ENCODE data around the gene KRTAP4-5. TPM values are rescaled to one million over a fixed set of nuclear protein-coding genes. Genes with fewer than 3 reads are reported as not detected.
"Not testable (repeated sequence)": the region's sequence is repeated elsewhere in the genome, so short reads cannot be mapped to it uniquely, and the experiment has no call there.

Gene KRTAP4-5
- total RNA-seq, 5 donors from 2014 or later (not counting 1 experiment from before 2014, with no cell fraction given), result not detected

DNA sequence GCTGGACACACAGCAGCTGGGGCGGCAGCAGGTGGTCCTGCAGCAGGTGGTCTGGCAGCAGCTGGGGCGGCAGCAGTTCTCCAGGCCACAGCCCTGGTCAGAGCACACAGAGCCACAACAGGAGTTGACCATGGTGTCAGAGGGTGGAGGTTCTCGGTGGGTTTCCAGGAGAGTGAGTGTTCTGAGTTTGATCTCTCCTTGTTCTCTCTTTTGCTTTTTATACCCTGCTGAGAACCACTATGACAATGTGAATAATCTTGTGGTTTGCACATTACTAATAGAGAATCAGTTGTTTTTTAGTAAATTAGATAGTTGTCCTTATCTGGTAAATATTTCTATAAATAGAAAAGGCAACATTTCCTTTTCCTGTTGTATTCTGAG lies 25.6 kb downstream of the KRTAP4-5 start, which contains the start of gene KRTAP4-12:
KRTAP4-12 (minus strand) TSS at position 192 of the 381 bp plus-strand sequence; CDS start at position 132, 60 bp downstream.
- POLR2A ChIA-PET; H3K27me3 ChIP-seq (replicated peaks in 1 of 2; ENCODE audit: control insufficient read depth in 2 of 2, extremely low read depth in 1 of 2, insufficient read depth in 2 of 2, low read length in 1 of 2); DNase-seq; H3K4me3 ChIP-seq (ENCODE audit: control insufficient read depth in 1 of 2, extremely low read depth in 1 of 2, low read length in 1 of 2); H3K36me3 ChIP-seq (ENCODE audit: control insufficient read depth in 2 of 2, extremely low read depth in 1 of 2, insufficient read depth in 1 of 2, low read length in 1 of 2); H3K9me3 ChIP-seq; H3K36me3 Mint-ChIP-seq; H3K9me3 Mint-ChIP-seq; H3K27me3 Mint-ChIP-seq; H3K27ac ChIP-seq (ENCODE audit: low read length); ATAC-seq (replicated peaks in 1 of 4): not testable (repeated sequence)
- Mint-ChIP-seq H3K4me1 (peaks cover 45 to 66% (median 63%) of the 10 kb centered on the region in 3 donors), H3K27ac (peak within 1 kb of the TSS in 1 of 2 donors; percentile 78), H3K4me3 (peak within 1 kb of the TSS in 2 of 3 donors; percentile 21 to 76)
- peaks cover 20 to 24% of the 10 kb centered on the region in 2 experiments for H3K4me1 ChIP-seq (ENCODE audit: control insufficient read depth in 1 of 2, extremely low read depth in 1 of 2, insufficient read depth in 2 of 2, low read length in 2 of 2)
- CTCF ChIA-PET, result interaction anchor here in 1 of 2 donors (1.1 kb wide), 1 partner anchor 10 kb away, joined by 3 read pairs; no protein-coding TSS in a partner anchor
- WGBS (ENCODE audit: insufficient coverage), result 96% methylated on average over 2 of the region's 3 CpGs

DNA sequence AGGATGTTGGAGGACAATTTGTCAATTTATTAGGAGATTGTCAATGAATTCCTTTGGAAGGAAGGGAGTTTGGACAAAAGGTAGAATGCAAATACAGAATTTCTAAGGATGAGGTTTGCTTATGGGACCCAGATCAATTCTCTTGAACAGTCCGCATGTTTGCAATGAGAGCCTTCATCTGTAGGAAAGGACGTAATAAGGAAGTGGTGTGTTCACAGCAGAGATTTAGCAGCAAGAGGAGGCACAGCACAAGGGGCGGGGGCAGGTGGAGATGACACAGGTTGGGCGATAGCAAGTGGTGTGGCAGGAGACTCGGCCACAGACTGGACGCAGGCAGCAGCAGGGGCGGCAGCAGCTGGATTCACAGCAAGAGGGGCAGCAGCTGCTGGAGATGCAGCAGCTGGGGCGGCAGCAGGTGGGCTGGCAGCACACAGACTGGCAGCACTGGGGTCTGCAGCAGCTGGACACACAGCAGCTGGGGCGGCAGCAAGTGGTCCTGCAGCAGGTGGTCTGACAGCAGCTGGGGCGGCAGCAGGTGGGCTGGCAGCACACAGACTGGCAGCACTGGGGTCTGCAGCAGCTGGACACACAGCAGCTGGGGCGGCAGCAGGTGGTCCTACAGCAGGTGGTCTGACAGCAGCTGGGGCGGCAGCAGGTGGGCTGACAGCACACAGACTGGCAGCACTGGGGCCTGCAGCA lies 26.2 kb downstream of the KRTAP4-5 start:
- peaks cover 20 to 24% of the 10 kb centered on the region in 2 experiments for H3K4me1 ChIP-seq (ENCODE audit: control insufficient read depth in 1 of 2, extremely low read depth in 1 of 2, insufficient read depth in 2 of 2, low read length in 2 of 2)
- H3K27me3 Mint-ChIP-seq; H3K27me3 ChIP-seq (replicated peaks in 1 of 2; ENCODE audit: control insufficient read depth in 2 of 2, extremely low read depth in 1 of 2, insufficient read depth in 2 of 2, low read length in 1 of 2); H3K4me3 ChIP-seq (ENCODE audit: control insufficient read depth in 1 of 2, extremely low read depth in 1 of 2, low read length in 1 of 2); CTCF ChIA-PET; H3K36me3 Mint-ChIP-seq; H3K36me3 ChIP-seq (ENCODE audit: control insufficient read depth in 2 of 2, extremely low read depth in 1 of 2, insufficient read depth in 1 of 2, low read length in 1 of 2); H3K9me3 ChIP-seq; POLR2A ChIA-PET; H3K9me3 Mint-ChIP-seq; H3K27ac ChIP-seq (ENCODE audit: low read length): not testable (repeated sequence)
- Mint-ChIP-seq H3K4me1 (peaks cover 47 to 62% (median 60%) of the 10 kb centered on the region in 3 donors), H3K4me3 (peak overlapping the region in 2 of 3 donors; percentile 21 to 76), H3K27ac (peak overlapping the region in 1 of 2 donors; percentile 78)
- DNase-seq (peak in 2 of 35 experiments; percentile 11 to 24), ATAC-seq (replicated peaks in 1 of 4) (peak in 1 of 4 experiments; percentile 58)
- 62% methylated on average over 12 of the region's 12 CpGs for WGBS (ENCODE audit: insufficient coverage)

DNA sequence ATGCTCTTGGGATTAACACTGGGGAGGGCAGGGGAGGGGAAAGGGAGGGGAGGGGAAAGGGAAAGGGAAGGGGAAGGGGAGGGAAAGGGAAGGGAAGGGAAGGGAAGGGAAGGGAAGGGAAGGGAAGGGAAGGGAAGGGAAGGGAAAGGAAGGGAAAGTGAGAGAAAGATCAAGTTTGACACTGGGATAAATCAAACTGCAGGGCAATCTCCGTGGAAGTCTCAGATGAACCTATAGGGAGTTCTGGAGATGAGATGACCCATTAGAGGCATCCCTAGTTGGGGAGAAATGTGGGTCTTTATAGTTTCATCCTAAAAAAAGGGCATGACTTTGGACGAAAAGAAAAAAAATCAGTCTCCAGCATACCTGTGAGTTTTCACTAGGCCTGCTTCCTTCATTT lies 27.9 kb downstream of the KRTAP4-5 start:
- Mint-ChIP-seq H3K4me3 (no peak overlapping the region), H3K27me3 (peaks cover 0 to 4% of the 10 kb centered on the region in 2 donors), H3K36me3 (no peaks in the 10 kb centered on the region), H3K27ac (no peak overlapping the region), H3K9me3 (peaks cover 0 to 3% (median 0%) of the 10 kb centered on the region in 3 donors), H3K4me1 (peaks cover 47 to 68% (median 65%) of the 10 kb centered on the region in 3 donors)
- ATAC-seq (replicated peaks in 1 of 4), result no peak
- Histone ChIP-seq H3K4me3 (ENCODE audit: control insufficient read depth in 1 of 2, extremely low read depth in 1 of 2, low read length in 1 of 2) (no peak overlapping the region), H3K27ac (ENCODE audit: low read length) (no peak overlapping the region), H3K36me3 (ENCODE audit: control insufficient read depth in 2 of 2, extremely low read depth in 1 of 2, insufficient read depth in 1 of 2, low read length in 1 of 2) (no peaks in the 10 kb centered on the region), H3K4me1 (ENCODE audit: control insufficient read depth in 1 of 2, extremely low read depth in 1 of 2, insufficient read depth in 2 of 2, low read length in 2 of 2) (peaks cover 20 to 24% of the 10 kb centered on the region in 2 experiments), H3K9me3 (no peaks in the 10 kb centered on the region), H3K27me3 (replicated peaks in 1 of 2; ENCODE audit: control insufficient read depth in 2 of 2, extremely low read depth in 1 of 2, insufficient read depth in 2 of 2, low read length in 1 of 2) (no peaks in the 10 kb centered on the region)
- POLR2A ChIA-PET, result no interaction called here
- no peak for DNase-seq
- CTCF ChIA-PET, result no interaction called here
- 83% methylated on average over 1 of the region's 2 CpGs for WGBS (ENCODE audit: insufficient coverage)

DNA sequence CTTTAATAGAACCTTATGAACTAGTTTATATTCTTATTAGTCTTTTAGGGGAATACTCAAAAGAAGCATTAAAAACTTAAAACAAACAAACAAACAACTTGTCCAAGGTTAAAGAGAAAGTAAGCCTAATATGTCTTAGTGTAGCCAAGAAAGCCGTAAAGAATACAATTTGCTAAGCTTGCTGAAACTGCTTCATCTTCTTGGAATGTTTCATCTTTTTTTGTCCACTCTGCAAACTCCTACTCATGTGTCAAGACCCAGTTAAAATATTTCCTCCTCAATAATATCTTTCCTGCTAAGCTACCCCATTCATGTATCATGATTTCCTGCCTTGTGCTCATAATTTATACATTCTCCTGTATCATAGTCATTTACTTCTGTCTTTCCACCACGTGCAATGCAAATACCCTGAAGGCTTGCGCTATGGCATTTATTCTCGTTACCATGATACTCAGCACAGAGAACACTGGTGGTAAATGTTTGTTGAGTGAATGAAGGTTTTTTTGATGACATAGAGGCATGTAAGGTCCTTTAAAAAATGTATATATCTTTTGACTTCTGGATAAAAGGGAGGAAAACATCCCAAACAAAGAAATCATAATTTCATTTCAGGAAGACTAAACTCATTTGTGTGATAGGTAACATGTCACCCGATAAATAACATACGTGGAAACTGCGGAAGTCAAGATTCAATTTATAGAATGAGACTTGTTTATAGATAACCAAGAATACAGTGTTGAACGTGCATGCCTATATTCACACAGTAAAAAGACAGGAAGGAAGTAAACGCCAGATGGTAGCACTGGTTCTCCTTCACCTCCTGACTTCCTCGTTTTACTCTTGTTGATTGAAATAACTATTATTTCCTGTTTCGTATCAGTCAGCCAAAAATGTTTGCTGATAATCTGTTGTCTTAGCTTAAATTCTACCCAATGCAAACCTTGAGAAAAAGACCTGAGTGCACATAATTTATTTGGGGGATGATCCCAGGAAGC lies 29.6 kb downstream of the KRTAP4-5 start:
- H3K9me3 ChIP-seq; POLR2A ChIA-PET; H3K36me3 Mint-ChIP-seq; H3K9me3 Mint-ChIP-seq; H3K4me3 ChIP-seq (ENCODE audit: control insufficient read depth in 1 of 2, extremely low read depth in 1 of 2, low read length in 1 of 2); H3K36me3 ChIP-seq (ENCODE audit: control insufficient read depth in 2 of 2, extremely low read depth in 1 of 2, insufficient read depth in 1 of 2, low read length in 1 of 2); H3K27me3 Mint-ChIP-seq; H3K27me3 ChIP-seq (replicated peaks in 1 of 2; ENCODE audit: control insufficient read depth in 2 of 2, extremely low read depth in 1 of 2, insufficient read depth in 2 of 2, low read length in 1 of 2); CTCF ChIA-PET: not testable (repeated sequence)
- peaks cover 14% of the 10 kb centered on the region in 2 experiments for H3K4me1 ChIP-seq (ENCODE audit: control insufficient read depth in 1 of 2, extremely low read depth in 1 of 2, insufficient read depth in 2 of 2, low read length in 2 of 2)
- H3K27ac Mint-ChIP-seq, result peak overlapping the region; percentile 4 to 88
- peak overlapping the region; percentile 36 for H3K27ac ChIP-seq (ENCODE audit: low read length)
- H3K4me3 Mint-ChIP-seq, result peak overlapping the region; percentile 19 to 57 (median 45)
- no CpG with 5 or more reads among the region's 11 CpGs for WGBS (ENCODE audit: insufficient coverage)
- ATAC-seq (replicated peaks in 1 of 4) (peak; percentile 69 to 93 (median 88)), DNase-seq (peak in 2 of 35 experiments; percentile 7 to 33)
- peaks cover 34 to 57% (median 52%) of the 10 kb centered on the region in 3 donors for H3K4me1 Mint-ChIP-seq

DNA sequence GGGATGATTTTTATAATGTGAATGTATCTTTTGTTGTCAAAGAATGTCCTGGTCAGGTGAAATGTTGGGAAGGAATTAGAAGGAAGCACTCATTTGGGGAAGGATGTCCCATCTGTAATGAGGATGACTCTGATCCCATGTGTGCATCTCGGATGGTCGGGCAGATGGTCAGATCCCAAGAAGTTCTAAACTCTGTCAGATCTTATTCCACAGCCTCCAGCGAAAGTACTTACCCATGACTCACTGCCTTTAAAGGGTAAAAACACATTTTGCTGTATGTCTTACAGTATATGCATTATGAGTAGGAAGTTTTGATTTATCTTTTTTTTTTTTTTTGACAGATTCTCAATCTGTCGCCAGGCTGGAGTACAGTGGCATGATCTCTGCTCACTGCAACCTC lies 30.9 kb downstream of the KRTAP4-5 start:
- H3K27me3 ChIP-seq (replicated peaks in 1 of 2; ENCODE audit: control insufficient read depth in 2 of 2, extremely low read depth in 1 of 2, insufficient read depth in 2 of 2, low read length in 1 of 2), result peaks cover 0 to 7% of the 10 kb centered on the region in 2 experiments
- H3K36me3 ChIP-seq (ENCODE audit: control insufficient read depth in 2 of 2, extremely low read depth in 1 of 2, insufficient read depth in 1 of 2, low read length in 1 of 2), result no peaks in the 10 kb centered on the region
- H3K9me3 ChIP-seq, result no peaks in the 10 kb centered on the region
- H3K9me3 Mint-ChIP-seq, result peaks cover 0 to 3% (median 0%) of the 10 kb centered on the region in 3 donors
- no peak overlapping the region for H3K27ac ChIP-seq (ENCODE audit: low read length)
- no peak overlapping the region for H3K27ac Mint-ChIP-seq
- H3K4me1 Mint-ChIP-seq, result peaks cover 24 to 46% (median 40%) of the 10 kb centered on the region in 3 donors
- no peak overlapping the region for H3K4me3 ChIP-seq (ENCODE audit: control insufficient read depth in 1 of 2, extremely low read depth in 1 of 2, low read length in 1 of 2)
- WGBS (ENCODE audit: insufficient coverage), result no CpG with 5 or more reads among the region's 4 CpGs
- POLR2A ChIA-PET, result no interaction called here
- peaks cover 7 to 11% of the 10 kb centered on the region in 2 experiments for H3K4me1 ChIP-seq (ENCODE audit: control insufficient read depth in 1 of 2, extremely low read depth in 1 of 2, insufficient read depth in 2 of 2, low read length in 2 of 2)
- CTCF ChIA-PET, result no interaction called here
- peaks cover 6 to 7% of the 10 kb centered on the region in 2 donors for H3K27me3 Mint-ChIP-seq
- H3K36me3 Mint-ChIP-seq, result no peaks in the 10 kb centered on the region
- DNase-seq (no peak), ATAC-seq (replicated peaks in 1 of 4) (no peak)
- H3K4me3 Mint-ChIP-seq, result no peak overlapping the region

DNA sequence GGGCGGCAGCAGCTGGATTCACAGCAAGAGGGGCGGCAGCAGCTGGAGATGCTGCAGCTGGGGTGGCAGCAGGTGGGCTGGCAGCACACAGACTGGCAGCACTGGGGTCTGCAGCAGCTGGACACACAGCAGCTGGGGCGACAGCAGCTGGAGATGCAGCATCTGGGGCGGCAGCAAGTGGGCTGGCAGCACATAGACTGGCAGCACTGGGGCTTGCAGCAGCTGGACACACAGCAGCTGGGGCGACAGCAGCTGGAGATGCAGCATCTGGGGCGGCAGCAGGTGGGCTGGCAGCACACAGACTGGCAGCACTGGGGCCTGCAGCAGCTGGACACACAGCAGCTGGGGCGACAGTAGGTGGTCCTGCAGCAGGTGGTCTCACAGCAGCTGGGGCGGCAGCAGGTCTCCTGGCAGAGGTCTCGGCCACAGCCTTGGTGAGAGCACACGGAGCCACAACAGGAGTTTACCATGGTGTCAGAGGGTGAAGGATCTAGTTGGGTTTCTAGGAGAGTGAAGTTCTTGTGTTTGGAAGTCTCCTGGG lies 31.7 kb downstream of the KRTAP4-5 start, which contains the start of gene KRTAP4-11:
KRTAP4-11 (minus strand) TSS at position 528 of the 541 bp plus-strand sequence; CDS start at position 470, 58 bp downstream.
- POLR2A ChIA-PET; CTCF ChIA-PET; H3K4me1 ChIP-seq (ENCODE audit: control insufficient read depth in 1 of 2, extremely low read depth in 1 of 2, insufficient read depth in 2 of 2, low read length in 2 of 2); H3K36me3 Mint-ChIP-seq; H3K9me3 ChIP-seq; ATAC-seq (replicated peaks in 1 of 4); H3K36me3 ChIP-seq (ENCODE audit: control insufficient read depth in 2 of 2, extremely low read depth in 1 of 2, insufficient read depth in 1 of 2, low read length in 1 of 2); H3K27me3 Mint-ChIP-seq; H3K27ac Mint-ChIP-seq; H3K4me3 Mint-ChIP-seq; DNase-seq; H3K4me3 ChIP-seq (ENCODE audit: control insufficient read depth in 1 of 2, extremely low read depth in 1 of 2, low read length in 1 of 2); H3K9me3 Mint-ChIP-seq; H3K27ac ChIP-seq (ENCODE audit: low read length); H3K27me3 ChIP-seq (replicated peaks in 1 of 2; ENCODE audit: control insufficient read depth in 2 of 2, extremely low read depth in 1 of 2, insufficient read depth in 2 of 2, low read length in 1 of 2): not testable (repeated sequence)
- WGBS (ENCODE audit: insufficient coverage), result 88% methylated on average over 8 of the region's 10 CpGs
- H3K4me1 Mint-ChIP-seq, result peaks cover 18 to 39% (median 34%) of the 10 kb centered on the region in 3 donors

All from T-cell (primary cell).